H9 (cell line): ENCODE results near the gene FTO. TPM values are rescaled to one million over a fixed set of nuclear protein-coding genes. Genes with fewer than 3 reads are reported as not detected.

Experiments
- DNase-seq: peaks from one replicate; pipeline ENCODE4 v3.0.0-alpha.2; 2017
- H2AFZ ChIP-seq: one replicate; pipeline ENCODE4 v1.6.1; 2013; ENCODE audit warnings: mild to moderate bottlenecking, low read length, control low read depth, moderate library complexity
- H2AK5ac ChIP-seq: 2 replicates; pipeline ENCODE4 v1.6.1; 2013; ENCODE audit warnings: low read length, control low read depth, mixed read lengths; ENCODE audit not compliant: insufficient read length
- H2BK120ac ChIP-seq: one replicate; pipeline ENCODE4 v1.6.1; 2013; ENCODE audit warnings: low read depth, mild to moderate bottlenecking, low read length, control low read depth, inconsistent platforms; ENCODE audit not compliant: poor library complexity, severe bottlenecking
- H2BK12ac ChIP-seq: 2 replicates; pipeline ENCODE4 v1.6.1; 2013; ENCODE audit warnings: low read length, control low read depth, mixed read lengths, low read depth; ENCODE audit not compliant: insufficient read length
- H2BK15ac ChIP-seq: 2 replicates; pipeline ENCODE4 v1.6.1; 2013; ENCODE audit warnings: low read depth, low read length, control low read depth
- H2BK20ac ChIP-seq: one replicate; pipeline ENCODE4 v1.6.1; 2013; ENCODE audit warnings: low read depth, mild to moderate bottlenecking, low read length, control low read depth, inconsistent platforms; ENCODE audit not compliant: poor library complexity, severe bottlenecking
- H2BK5ac ChIP-seq: 2 replicates; pipeline ENCODE4 v1.6.1; 2013; ENCODE audit warnings: low read length, control low read depth, mixed read lengths; ENCODE audit not compliant: insufficient read length
- H3K14ac ChIP-seq: 2 replicates; pipeline ENCODE4 v1.6.1; 2013; ENCODE audit warnings: low read length, control low read depth; ENCODE audit not compliant: insufficient read depth
- H3K18ac ChIP-seq: 2 replicates; pipeline ENCODE4 v1.6.1; 2013; ENCODE audit warnings: low read depth, mild to moderate bottlenecking, mixed read lengths, low read length, control low read depth; ENCODE audit not compliant: insufficient read length
- H3K23ac ChIP-seq: 2 replicates; pipeline ENCODE4 v1.6.1; 2013; ENCODE audit warnings: low read length, control low read depth, mixed read lengths, low read depth; ENCODE audit not compliant: insufficient read length
- H3K23me2 ChIP-seq: 2 replicates; pipeline ENCODE4 v1.6.1; 2013; ENCODE audit warnings: low read depth, mild to moderate bottlenecking, mixed read lengths, low read length, control low read depth; ENCODE audit not compliant: insufficient read length, poor library complexity, severe bottlenecking
- H3K27ac ChIP-seq: 2 replicates; pipeline ENCODE4 v1.5.1; 2013; ENCODE audit warnings: low read length, control low read depth, mixed read lengths, low read depth; ENCODE audit not compliant: insufficient read length
- H3K27me3 ChIP-seq: 2 replicates; pipeline ENCODE4 v1.6.1; 2013; ENCODE audit warnings: low read length, control low read depth, inconsistent platforms; ENCODE audit not compliant: insufficient read depth
- H3K4ac ChIP-seq: 2 replicates; pipeline ENCODE4 v1.6.1; 2013; ENCODE audit warnings: low read depth, mild to moderate bottlenecking, control low read depth, inconsistent platforms, low read length, moderate library complexity
- H3K4me1 ChIP-seq: 2 replicates; pipeline ENCODE4 v1.6.1; 2013; ENCODE audit warnings: low read length, control low read depth, inconsistent platforms; ENCODE audit not compliant: insufficient read depth
- H3K4me2 ChIP-seq: 2 replicates; pipeline ENCODE4 v1.6.1; 2013; ENCODE audit warnings: low read length, control low read depth, mixed read lengths; ENCODE audit not compliant: insufficient read length, insufficient read depth
- H3K56ac ChIP-seq: 2 replicates; pipeline ENCODE4 v1.6.1; 2013; ENCODE audit warnings: low read depth, mild to moderate bottlenecking, mixed read lengths, low read length, control low read depth; ENCODE audit not compliant: insufficient read length
- H3K79me1 ChIP-seq: 2 replicates; pipeline ENCODE4 v1.6.1; 2013; ENCODE audit warnings: low read depth, mild to moderate bottlenecking, moderate library complexity, low read length, control low read depth, inconsistent platforms; ENCODE audit not compliant: insufficient read depth, poor library complexity, severe bottlenecking
- H3K79me2 ChIP-seq: 2 replicates; pipeline ENCODE4 v1.6.1; 2013; ENCODE audit warnings: low read length, control low read depth, inconsistent platforms; ENCODE audit not compliant: insufficient read depth
- H3K9ac ChIP-seq: 2 replicates; pipeline ENCODE4 v1.6.1; 2013; ENCODE audit warnings: low read length, control low read depth, mixed read lengths; ENCODE audit not compliant: insufficient read length; ENCODE audit errors: extremely low read depth
- H3K9me3 ChIP-seq: one replicate; pipeline ENCODE4 v1.6.1; 2013; ENCODE audit warnings: low read depth, low read length, inconsistent platforms; ENCODE audit not compliant: control insufficient read depth
- H3T11ph ChIP-seq: one replicate; pipeline ENCODE4 v1.6.1; 2013; ENCODE audit warnings: mild to moderate bottlenecking, low read length, control low read depth, inconsistent platforms
- H4K20me1 ChIP-seq: one replicate; pipeline ENCODE4 v1.6.1; 2013; ENCODE audit not compliant: control insufficient read depth, insufficient read length, insufficient read depth
- H4K5ac ChIP-seq: 2 replicates; pipeline ENCODE4 v1.6.1; 2013; ENCODE audit warnings: low read depth, mild to moderate bottlenecking, mixed read lengths, low read length, control low read depth; ENCODE audit not compliant: insufficient read length
- H4K8ac ChIP-seq: replicated peaks from 2 replicates; pipeline ENCODE4 v1.6.1; 2013; ENCODE audit warnings: low read length, control low read depth, mixed read lengths, low read depth; ENCODE audit not compliant: insufficient read length
- H4K91ac ChIP-seq: 2 replicates; pipeline ENCODE4 v1.6.1; 2013; ENCODE audit warnings: low read depth, mild to moderate bottlenecking, moderate library complexity, mixed read lengths, low read length, control low read depth; ENCODE audit not compliant: insufficient read length
- H3K27ac Mint-ChIP-seq, 3 experiments: 2 replicates in 2 of 3; 3 replicates in 1 of 3; pipeline ENCODE4 v1.8.0; 2020 to 2021; ENCODE audit warnings: mixed read lengths in 3 of 3, mild to moderate bottlenecking in 1 of 3, moderate library complexity in 1 of 3
- H3K27me3 Mint-ChIP-seq: 2 replicates; pipeline ENCODE4 v1.8.0; 2021; ENCODE audit warnings: low read depth, mild to moderate bottlenecking, moderate library complexity, mixed read lengths
- H3K36me3 Mint-ChIP-seq, 3 experiments: 2 replicates in 2 of 3; 3 replicates in 1 of 3; pipeline ENCODE4 v1.8.0; 2020 to 2021; ENCODE audit warnings: low read depth in 3 of 3, mixed read lengths in 3 of 3; ENCODE audit not compliant: insufficient read depth in 1 of 3
- H3K4me1 Mint-ChIP-seq, 2 experiments: 2 replicates each; pipeline ENCODE4 v1.8.0; 2020; ENCODE audit warnings: mixed read lengths in 2 of 2
- H3K4me3 Mint-ChIP-seq, 2 experiments: 2 replicates in 1 of 2; 3 replicates in 1 of 2; pipeline ENCODE4 v1.8.0; 2020 to 2021; ENCODE audit warnings: mild to moderate bottlenecking in 2 of 2, mixed read lengths in 2 of 2, moderate library complexity in 1 of 2
- H3K9me3 Mint-ChIP-seq, 2 experiments: 2 replicates in 1 of 2; 3 replicates in 1 of 2; pipeline ENCODE4 v1.8.0; 2020; ENCODE audit warnings: mild to moderate bottlenecking in 2 of 2, mixed read lengths in 2 of 2, moderate library complexity in 1 of 2
- CTCF ChIP-seq: fragments of 200-600 bp; sonication (generic); conservative IDR thresholded peaks from 3 replicates; pipeline ENCODE4 v1.8.0; 2021; ENCODE audit warnings: antibody characterized with exemption, mild to moderate bottlenecking
- WGBS: extraction: QIAGEN DNeasy Blood & Tissue Kit; methylation state at CpG from one replicate; pipeline ENCODE4 v1.1.7; 2013; ENCODE audit warnings: missing lambda C conversion rate, low lambda C conversion rate, mixed read lengths; ENCODE audit not compliant: insufficient read length; ENCODE audit errors: extremely low coverage; 5-methylcytosine and 5-hydroxymethylcytosine counted together
- total RNA-seq: library from RNA; stranded (reverse); gene quantifications from 2 replicates; pipeline ENCODE4 v1.2.1, GENCODE V29; 2021

Gene FTO
- total RNA-seq, 1 experiment from 2014 or later, result 67.9 TPM

GRCh38 chr16:54112451-54113206 lies 408.7 kb downstream of the FTO start:
- H3K79me2 ChIP-seq, result no peaks in the 10 kb centered on the region

More at GRCh38 chr16:54112451-54113206, 408.7 kb downstream of the FTO start:
- H3K9me3 ChIP-seq, result no peaks in the 10 kb centered on the region
- no peak overlapping the region for H2BK5ac ChIP-seq
- H2BK20ac ChIP-seq, result no peak overlapping the region
- H2AK5ac ChIP-seq, result no peak overlapping the region
- no peak for DNase-seq
- H2BK12ac ChIP-seq, result no peak overlapping the region
- H3K4me2 ChIP-seq, result no peak overlapping the region
- Mint-ChIP-seq H3K27me3 (no peaks in the 10 kb centered on the region), H3K4me3 (no peak overlapping the region; a peak in 1 of 5 replicates), H3K9me3 (no peaks in the 10 kb centered on the region), H3K36me3 (peaks cover 2 to 6% (median 5%) of the 10 kb centered on the region in 3 experiments; a peak in 5 of 7 replicates), H3K27ac (no peak overlapping the region), H3K4me1 (peaks cover 13 to 21% of the 10 kb centered on the region in 2 experiments)
- H3K23me2 ChIP-seq, result no peaks in the 10 kb centered on the region
- WGBS, result no CpG with 5 or more reads among the region's 8 CpGs
- H3K27ac ChIP-seq, result no peak overlapping the region
- no peak overlapping the region for H2BK120ac ChIP-seq
- no peak overlapping the region for H3T11ph ChIP-seq
- no peak overlapping the region for H4K5ac ChIP-seq
- no peak overlapping the region for H3K9ac ChIP-seq
- no peak overlapping the region for H3K14ac ChIP-seq
- H3K56ac ChIP-seq, result no peak overlapping the region
- no peak overlapping the region for H4K8ac ChIP-seq
- H3K23ac ChIP-seq, result no peak overlapping the region
- H3K4me1 ChIP-seq, result no peaks in the 10 kb centered on the region
- H2AFZ ChIP-seq, result no peak overlapping the region
- no peak overlapping the region for H4K91ac ChIP-seq
- H3K18ac ChIP-seq, result no peak overlapping the region
- no peaks in the 10 kb centered on the region for H3K27me3 ChIP-seq
- H3K79me1 ChIP-seq, result no peaks in the 10 kb centered on the region
- TF ChIP-seq CTCF, result no peak
- H4K20me1 ChIP-seq, result no peaks in the 10 kb centered on the region
- H3K4ac ChIP-seq, result no peak overlapping the region
- no peak overlapping the region for H2BK15ac ChIP-seq
